ENCODE results near the gene ST6GAL1. TPM values are rescaled to one million over a fixed set of nuclear protein-coding genes. Genes with fewer than 3 reads are reported as not detected.

Gene ST6GAL1
- total and polyA plus RNA-seq, 12 donors = 7.2 to 95.0 (median 55.4) TPM

DNA sequence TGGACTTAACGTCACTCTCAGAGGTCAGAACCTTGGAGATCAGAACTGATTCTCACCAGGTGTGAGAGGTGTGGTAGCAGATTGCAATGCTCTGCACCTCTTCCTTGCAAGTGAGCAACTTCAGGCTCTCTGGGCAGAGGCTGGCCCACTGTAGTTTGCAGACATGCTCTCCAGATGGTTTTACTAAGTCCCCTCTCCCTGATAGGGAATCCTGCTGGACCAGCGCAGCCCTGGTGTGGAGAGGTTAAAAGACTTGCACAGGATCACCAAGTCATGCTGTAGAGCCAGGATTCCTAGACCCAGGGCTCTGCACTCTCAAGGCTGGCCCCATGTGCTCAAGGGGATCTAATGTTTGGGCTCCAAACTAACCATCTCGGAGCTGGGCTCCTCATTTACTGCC, 146.8 kb downstream of the ST6GAL1 start:
- Histone ChIP-seq H3K4me1 (replicated peaks in 1 of 2) (no peaks in the 10 kb centered on the region), H3K4me3 (no peak overlapping the region), H3K27ac (no peak overlapping the region), H3K36me3 (replicated peaks in 1 of 2) (peaks cover 0 to 3% of the 10 kb centered on the region in 2 donors), H3K9me3 (replicated peaks in 1 of 3) (no peaks in the 10 kb centered on the region), H3K27me3 (no peaks in the 10 kb centered on the region)
- intact Hi-C loops (cut with DNase I) = no loop called here
- TF ChIP-seq, protein P1, sequence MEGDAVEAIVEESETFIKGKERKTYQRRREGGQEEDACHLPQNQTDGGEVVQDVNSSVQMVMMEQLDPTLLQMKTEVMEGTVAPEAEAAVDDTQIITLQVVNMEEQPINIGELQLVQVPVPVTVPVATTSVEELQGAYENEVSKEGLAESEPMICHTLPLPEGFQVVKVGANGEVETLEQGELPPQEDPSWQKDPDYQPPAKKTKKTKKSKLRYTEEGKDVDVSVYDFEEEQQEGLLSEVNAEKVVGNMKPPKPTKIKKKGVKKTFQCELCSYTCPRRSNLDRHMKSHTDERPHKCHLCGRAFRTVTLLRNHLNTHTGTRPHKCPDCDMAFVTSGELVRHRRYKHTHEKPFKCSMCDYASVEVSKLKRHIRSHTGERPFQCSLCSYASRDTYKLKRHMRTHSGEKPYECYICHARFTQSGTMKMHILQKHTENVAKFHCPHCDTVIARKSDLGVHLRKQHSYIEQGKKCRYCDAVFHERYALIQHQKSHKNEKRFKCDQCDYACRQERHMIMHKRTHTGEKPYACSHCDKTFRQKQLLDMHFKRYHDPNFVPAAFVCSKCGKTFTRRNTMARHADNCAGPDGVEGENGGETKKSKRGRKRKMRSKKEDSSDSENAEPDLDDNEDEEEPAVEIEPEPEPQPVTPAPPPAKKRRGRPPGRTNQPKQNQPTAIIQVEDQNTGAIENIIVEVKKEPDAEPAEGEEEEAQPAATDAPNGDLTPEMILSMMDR (IDR thresholded peaks at IDR 0.05) = no peak
- no peak for TF ChIP-seq POLR2A (IDR thresholded peaks at IDR 0.05)
- DNase-seq = no peak
- WGBS, 4 donors = 60 to 91% (median 84%) methylated on average over 1 to 3 of the region's 3 CpGs

DNA sequence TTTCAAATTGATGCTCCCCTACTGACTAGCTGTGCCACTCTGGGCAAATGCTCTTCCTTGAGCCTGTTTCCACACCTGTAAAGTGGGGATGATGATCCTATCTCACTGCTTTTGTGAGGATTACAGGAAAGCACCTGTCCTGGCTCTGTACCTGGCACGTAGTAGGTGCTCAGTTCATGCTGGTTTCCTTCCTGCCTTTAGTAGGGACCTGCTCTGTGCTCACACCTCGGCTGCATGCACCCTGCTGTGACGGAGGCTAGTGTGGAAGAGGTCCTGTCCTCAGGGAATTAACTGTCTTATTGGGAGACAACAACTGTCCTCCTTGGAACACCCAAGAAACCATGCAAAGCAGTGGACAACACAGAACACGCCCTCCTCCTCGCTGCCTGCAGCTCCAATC, 147.2 kb downstream of the ST6GAL1 start:
- TF ChIP-seq, protein P1 (IDR thresholded peaks at IDR 0.05) = no peak
- no peak for TF ChIP-seq POLR2A (IDR thresholded peaks at IDR 0.05)
- no peaks in the 10 kb centered on the region for H3K27me3 ChIP-seq
- intact Hi-C loops (cut with DNase I) = no loop called here
- DNase-seq = no peak
- 83 to 93% (median 89%) methylated on average over 2 to 5 of the region's 5 CpGs for WGBS, 4 donors
- H3K4me1 ChIP-seq (replicated peaks in 1 of 2) = no peaks in the 10 kb centered on the region
- H3K27ac ChIP-seq = no peak overlapping the region
- peaks cover 0 to 3% of the 10 kb centered on the region in 2 donors for H3K36me3 ChIP-seq (replicated peaks in 1 of 2)
- H3K9me3 ChIP-seq (replicated peaks in 1 of 3) = no peaks in the 10 kb centered on the region
- H3K4me3 ChIP-seq = no peak overlapping the region

DNA sequence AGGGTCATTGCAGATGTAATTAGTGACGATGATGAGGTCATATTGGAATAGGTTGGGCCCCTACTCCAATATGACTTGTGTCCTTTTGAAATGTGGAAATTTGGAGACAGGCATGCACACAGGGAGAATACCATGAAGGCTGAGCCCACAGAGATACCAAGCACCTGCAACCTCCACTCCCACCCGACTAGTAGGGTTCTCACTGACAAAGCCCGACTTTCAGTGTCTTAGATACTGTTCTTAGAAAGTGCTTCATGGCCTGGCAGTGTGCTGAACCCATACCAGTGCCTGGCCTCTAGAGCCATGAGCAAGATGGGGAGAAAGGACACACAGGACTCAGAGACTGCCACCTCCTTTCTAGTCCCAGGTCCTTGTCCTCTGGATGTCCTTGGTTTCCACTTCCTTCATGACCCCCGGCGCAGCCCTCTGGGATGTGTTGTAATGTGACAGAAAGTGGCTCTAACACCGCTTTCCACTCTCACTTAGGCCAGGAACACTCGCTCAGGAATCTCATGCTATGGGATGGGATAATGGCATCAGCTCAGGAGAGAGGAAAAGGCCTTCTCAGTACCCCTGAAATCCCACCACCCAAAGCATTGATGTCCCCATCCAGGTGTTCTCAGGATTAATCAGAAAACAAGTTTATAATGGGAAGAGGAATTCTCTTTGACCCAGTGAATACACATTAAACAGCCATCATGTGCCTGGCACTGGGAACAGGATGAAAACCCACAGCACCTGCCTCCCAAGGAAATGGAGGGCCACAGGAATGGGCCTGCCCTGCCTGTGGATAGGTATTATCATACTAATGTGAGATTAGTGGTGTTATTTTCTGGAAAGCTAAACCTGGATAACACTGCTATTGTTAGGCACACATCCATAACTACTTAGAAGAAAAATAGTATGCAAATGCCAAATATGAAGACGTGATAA, 149.0 kb downstream of the ST6GAL1 start:
- 76 to 84% (median 81%) methylated on average over 8 of the region's 8 CpGs for WGBS, 4 donors
- intact Hi-C loops (cut with DNase I) = no loop called here

DNA sequence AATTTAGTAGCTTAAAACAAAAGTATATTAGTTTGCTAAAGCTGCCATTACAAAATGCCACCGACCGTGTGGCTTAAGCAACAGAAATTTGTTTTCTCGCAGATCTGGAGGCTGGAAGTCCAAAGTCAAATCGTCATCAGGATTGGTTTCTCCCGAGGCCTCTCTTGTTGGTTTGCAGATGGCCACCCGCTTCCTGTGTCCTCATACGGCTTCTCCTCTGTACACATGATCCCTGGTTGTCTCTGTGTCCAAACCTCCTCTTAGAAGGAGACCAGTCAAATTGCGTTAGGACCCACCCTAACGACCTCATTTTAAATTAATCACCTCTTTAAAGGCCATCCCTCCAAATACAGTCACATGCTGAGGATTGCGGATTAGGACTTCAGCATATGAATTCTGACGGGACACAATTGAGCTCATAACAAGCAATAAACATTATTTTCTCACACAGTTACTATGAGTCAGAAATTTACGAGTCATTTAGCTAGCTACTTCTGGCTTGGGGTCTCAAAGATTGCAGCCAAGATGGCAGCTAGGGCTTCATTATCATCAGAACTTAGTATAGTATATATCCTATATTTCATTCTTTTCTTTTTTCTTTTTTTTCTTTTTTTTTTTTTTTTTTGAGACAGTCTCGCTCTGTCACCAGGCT, 150.6 kb downstream of the ST6GAL1 start:
- Histone ChIP-seq H3K4me3 (no peak overlapping the region), H3K27ac (no peak overlapping the region), H3K4me1 (replicated peaks in 1 of 2) (no peaks in the 10 kb centered on the region), H3K27me3 (no peaks in the 10 kb centered on the region), H3K36me3 (replicated peaks in 1 of 2) (no peaks in the 10 kb centered on the region), H3K9me3 (replicated peaks in 1 of 3) (no peaks in the 10 kb centered on the region)
- DNase-seq = no peak
- intact Hi-C loops (cut with DNase I) = no loop called here
- WGBS, 4 donors = 86 to 91% (median 88%) methylated on average over 13 of the region's 13 CpGs
- no peak for TF ChIP-seq POLR2A (IDR thresholded peaks at IDR 0.05)
- TF ChIP-seq, protein P1 (IDR thresholded peaks at IDR 0.05) = no peak

More for the DNA sequence above, 149.0 kb downstream of the ST6GAL1 start:
- H3K4me1 ChIP-seq (replicated peaks in 1 of 2) = no peaks in the 10 kb centered on the region
- peaks cover 0 to 3% of the 10 kb centered on the region in 2 donors for H3K36me3 ChIP-seq (replicated peaks in 1 of 2)
- H3K27ac ChIP-seq = no peak overlapping the region
- no peaks in the 10 kb centered on the region for H3K9me3 ChIP-seq (replicated peaks in 1 of 3)
- no peak overlapping the region for H3K4me3 ChIP-seq
- no peaks in the 10 kb centered on the region for H3K27me3 ChIP-seq
- no peak for DNase-seq
- TF ChIP-seq, protein P1 (IDR thresholded peaks at IDR 0.05) = no peak
- TF ChIP-seq POLR2A (IDR thresholded peaks at IDR 0.05) = no peak
